ENCODE data around the gene RPL5. TPM values are rescaled to one million over a fixed set of nuclear protein-coding genes. Genes with fewer than 3 reads are reported as not detected.

The RPL5 gene
- polyA plus RNA-seq, 1 donor from 2014 or later: 1,645 TPM

GRCh38 chr1:92853299-92853698 is 21.5 kb downstream of the RPL5 start:
- Histone ChIP-seq H3K36me3 (ENCODE audit: insufficient read depth, low read length) (no peaks in the 10 kb centered on the region), H2AFZ (ENCODE audit: low read depth, low read length) (no peak overlapping the region), H3F3A (ENCODE audit: insufficient read depth, low read length, poor library complexity, severe bottlenecking) (no peaks in the 10 kb centered on the region), H3K4me3 (ENCODE audit: low read length) (no peak overlapping the region), H3K4me2 (ENCODE audit: low read length) (no peak overlapping the region), H3K9me3 (ENCODE audit: low read length) (no peaks in the 10 kb centered on the region), H3K9ac (ENCODE audit: low read length) (no peak overlapping the region), H4K20me1 (ENCODE audit: insufficient read depth) (no peaks in the 10 kb centered on the region), H3K27me3 (ENCODE audit: insufficient read depth, low read depth, low read length) (no peaks in the 10 kb centered on the region), H3K27ac (ENCODE audit: low read length) (no peak overlapping the region), H3K9me2 (ENCODE audit: insufficient read depth, low read length) (no peaks in the 10 kb centered on the region), H3K79me2 (replicated peaks; ENCODE audit: insufficient read depth, low read length) (no peaks in the 10 kb centered on the region)
- TF ChIP-seq POLR2AphosphoS5 (IDR thresholded peaks at IDR 0.05): no peak
- no peak for TF ChIP-seq REST (IDR thresholded peaks at IDR 0.05; ENCODE audit: borderline replicate concordance)
- TF ChIP-seq CTCF (IDR thresholded peaks at IDR 0.05; ENCODE audit: poor library complexity, severe bottlenecking): no peak
- TF ChIP-seq EZH2 (IDR thresholded peaks at IDR 0.05; ENCODE audit: borderline replicate concordance, insufficient read depth, low read length, poor library complexity, severe bottlenecking): no peak
- TF ChIP-seq TAF1 (IDR thresholded peaks at IDR 0.05; ENCODE audit: low read depth): no peak
- TF ChIP-seq SMC3 (conservative IDR thresholded peaks at IDR 0.05; ENCODE audit: poor library complexity): no peak
- no peak for TF ChIP-seq EP300 (conservative IDR thresholded peaks at IDR 0.05; ENCODE audit: poor library complexity, severe bottlenecking)
- no peak for TF ChIP-seq RAD21 (conservative IDR thresholded peaks at IDR 0.05)
- no peak for TF ChIP-seq MXI1 (conservative IDR thresholded peaks at IDR 0.05; ENCODE audit: poor library complexity, severe bottlenecking)

GRCh38 chr1:92854101-92854785 is 22.4 kb downstream of the RPL5 start:
- H3K9me2 ChIP-seq (ENCODE audit: insufficient read depth, low read length): no peaks in the 10 kb centered on the region
- H4K20me1 ChIP-seq (ENCODE audit: insufficient read depth): no peaks in the 10 kb centered on the region
- no peak overlapping the region for H2AFZ ChIP-seq (ENCODE audit: low read depth, low read length)
- H3K9ac ChIP-seq (ENCODE audit: low read length): no peak overlapping the region
- H3F3A ChIP-seq (ENCODE audit: insufficient read depth, low read length, poor library complexity, severe bottlenecking): no peaks in the 10 kb centered on the region
- no peaks in the 10 kb centered on the region for H3K27me3 ChIP-seq (ENCODE audit: insufficient read depth, low read depth, low read length)
- no peak overlapping the region for H3K4me3 ChIP-seq (ENCODE audit: low read length)
- no peak overlapping the region for H3K27ac ChIP-seq (ENCODE audit: low read length)
- H3K4me2 ChIP-seq (ENCODE audit: low read length): no peak overlapping the region
- no peaks in the 10 kb centered on the region for H3K36me3 ChIP-seq (ENCODE audit: insufficient read depth, low read length)
- no peaks in the 10 kb centered on the region for H3K79me2 ChIP-seq (replicated peaks; ENCODE audit: insufficient read depth, low read length)
- H3K9me3 ChIP-seq (ENCODE audit: low read length): no peaks in the 10 kb centered on the region
- TF ChIP-seq EZH2 (IDR thresholded peaks at IDR 0.05; ENCODE audit: borderline replicate concordance, insufficient read depth, low read length, poor library complexity, severe bottlenecking): no peak
- TF ChIP-seq REST (IDR thresholded peaks at IDR 0.05; ENCODE audit: borderline replicate concordance): no peak
- no peak for TF ChIP-seq POLR2AphosphoS5 (IDR thresholded peaks at IDR 0.05)
- no peak for TF ChIP-seq TAF1 (IDR thresholded peaks at IDR 0.05; ENCODE audit: low read depth)
- TF ChIP-seq RAD21 (conservative IDR thresholded peaks at IDR 0.05): no peak
- no peak for TF ChIP-seq SMC3 (conservative IDR thresholded peaks at IDR 0.05; ENCODE audit: poor library complexity)
- no peak for TF ChIP-seq MXI1 (conservative IDR thresholded peaks at IDR 0.05; ENCODE audit: poor library complexity, severe bottlenecking)
- TF ChIP-seq EP300 (conservative IDR thresholded peaks at IDR 0.05; ENCODE audit: poor library complexity, severe bottlenecking): no peak
- no peak for TF ChIP-seq CTCF (IDR thresholded peaks at IDR 0.05; ENCODE audit: poor library complexity, severe bottlenecking)

All from neural cell (in vitro differentiated cells).